Measurements from ENCODE around the gene USP8.

- TF ChIP-seq CTCF (IDR thresholded peaks at IDR 0.05) = no peak
- no peak for TF ChIP-seq POLR2A (IDR thresholded peaks at IDR 0.05)
Measured at GRCh38 chr15:50377867-50378751, 46.1 kb upstream of the USP8 start.
